Endothelial cell of umbilical vein (primary cell): ENCODE data around the gene ANKRD28. TPM values are rescaled to one million over a fixed set of nuclear protein-coding genes. Genes with fewer than 3 reads are reported as not detected.

Experiments
- BruUV-seq: library from RNA; stranded (reverse); fragments of 400-500 nt; replicated peaks from 2 replicates; lab custom pipeline; 2021; lab: Mats Ljungman, UMichigan
- CTCF ChIA-PET: fragments of 300-600, 350-600 bp; sonication (Branson Sonifier 250); formaldehyde crosslinking; loops from one replicate; lab custom pipeline; 2021; ENCODE audit warnings: antibody characterized with exemption, inconsistent platforms; lab: Charles Lee
- POLR2A ChIA-PET: fragments of 300-600, 350-600 bp; sonication (Branson Sonifier 250); formaldehyde crosslinking; loops from one replicate; lab custom pipeline; 2021; ENCODE audit warnings: antibody characterized with exemption, inconsistent platforms; lab: Charles Lee
- DNase-seq: peaks from one replicate; pipeline ENCODE4 v3.0.0-alpha.2; 2011; ENCODE audit warnings: low read depth, low spot score
- FAIRE-seq: peaks from 2 replicates; lab custom pipeline; 2011; peaks lifted over from hg19 to GRCh38; lab: Jason Lieb, UNC
- H2AFZ ChIP-seq: 2 replicates; pipeline ENCODE4 v1.6.0; 2012; ENCODE audit warnings: low read depth, low read length, control low read depth, inconsistent platforms
- H3K27ac ChIP-seq: 2 replicates; pipeline ENCODE4 v1.5.1; 2011; ENCODE audit warnings: low read depth, mild to moderate bottlenecking, control low read depth, low read length, moderate library complexity; ENCODE audit not compliant: insufficient read depth
- H3K27me3 ChIP-seq, 2 experiments: 2 replicates each; pipeline versions ENCODE4 v1.6.0 to v1.6.1; 2011; ENCODE audit warnings: low read length in 2 of 2, mixed read lengths in 1 of 2; ENCODE audit not compliant: control insufficient read depth in 2 of 2, insufficient read depth in 2 of 2
- H3K36me3 ChIP-seq, 2 experiments: 2 replicates in 1 of 2; 3 replicates in 1 of 2; pipeline ENCODE4 v1.5.1; 2011; ENCODE audit warnings: low read length in 2 of 2, mild to moderate bottlenecking in 1 of 2, moderate library complexity in 1 of 2; ENCODE audit not compliant: control insufficient read depth in 2 of 2, insufficient read depth in 2 of 2; ENCODE audit errors: extremely low read depth in 1 of 2
- H3K4me1 ChIP-seq: 3 replicates; pipeline ENCODE4 v1.5.1; 2011; ENCODE audit warnings: mild to moderate bottlenecking, low read length; ENCODE audit not compliant: control insufficient read depth, insufficient read depth; ENCODE audit errors: extremely low read depth
- H3K4me2 ChIP-seq: 2 replicates; pipeline ENCODE4 v1.6.1; 2011; ENCODE audit warnings: low read length, control low read depth, mixed read lengths; ENCODE audit not compliant: insufficient read depth
- H3K4me3 ChIP-seq, 3 experiments: fragments of 200-600 bp in 1 of 3; sonication (generic), shearing (Covaris generic) in 1 of 3; replicated peaks in 1 of 3; 2 replicates each; pipeline ENCODE4 v1.5.1; 2011 to 2016; ENCODE audit warnings: control low read depth in 3 of 3, low read length in 3 of 3, mild to moderate bottlenecking in 2 of 3, inconsistent platforms in 1 of 3, low read depth in 1 of 3, moderate library complexity in 1 of 3; ENCODE audit not compliant: insufficient read depth in 1 of 3
- H3K79me2 ChIP-seq: 2 replicates; pipeline ENCODE4 v1.6.0; 2012; ENCODE audit warnings: low read length, inconsistent platforms; ENCODE audit not compliant: control insufficient read depth, insufficient read depth
- H3K9ac ChIP-seq: replicated peaks from 2 replicates; pipeline ENCODE3; 2011; ENCODE audit warnings: low read length, control low read depth; ENCODE audit not compliant: insufficient read depth; ENCODE audit errors: extremely low read depth
- H3K9me1 ChIP-seq: replicated peaks from 3 replicates; pipeline ENCODE4 v1.6.0; 2011; ENCODE audit warnings: mild to moderate bottlenecking, low read length; ENCODE audit not compliant: control insufficient read depth, insufficient read depth; ENCODE audit errors: extremely low read depth
- H3K9me3 ChIP-seq: replicated peaks from 2 replicates; pipeline ENCODE4 v1.5.1; 2012; ENCODE audit warnings: low read length, inconsistent platforms; ENCODE audit not compliant: control insufficient read depth, insufficient read depth
- H4K20me1 ChIP-seq: replicated peaks from 2 replicates; pipeline ENCODE3; 2011; ENCODE audit warnings: mild to moderate bottlenecking, low read length; ENCODE audit not compliant: control insufficient read depth, insufficient read depth; ENCODE audit errors: extremely low read depth
- CTCF ChIP-seq, 2 donors: IDR thresholded peaks; 1 replicate in 1 of 2; 2 replicates in 1 of 2; pipeline ENCODE4 v1.5.1; 2011; ENCODE audit warnings: low read length in 2 of 2, mild to moderate bottlenecking in 2 of 2, moderate library complexity in 2 of 2, control low read depth in 1 of 2, inconsistent platforms in 1 of 2, low read depth in 1 of 2; ENCODE audit not compliant: insufficient read depth in 1 of 2; ENCODE audit errors: extremely low read depth in 1 of 2
- FOS ChIP-seq: IDR thresholded peaks from 2 replicates; pipeline ENCODE4 v1.6.1; 2011; ENCODE audit warnings: mild to moderate bottlenecking, low read length, moderate library complexity, borderline replicate concordance; ENCODE audit not compliant: insufficient read depth
- GATA2 ChIP-seq: IDR thresholded peaks from 2 replicates; pipeline ENCODE4 v1.7.0; 2011; ENCODE audit warnings: low read depth, mild to moderate bottlenecking, moderate library complexity, mixed read lengths, low read length; ENCODE audit not compliant: insufficient read length, insufficient read depth
- JUN ChIP-seq: IDR thresholded peaks from 2 replicates; pipeline ENCODE4 v1.6.1; 2011; ENCODE audit warnings: borderline replicate concordance, low read depth; ENCODE audit not compliant: insufficient read length, insufficient read depth
- MAX ChIP-seq: IDR thresholded peaks from 2 replicates; pipeline ENCODE4 v1.6.1; 2011; ENCODE audit not compliant: insufficient read depth, insufficient read length
- MYC ChIP-seq: IDR thresholded peaks from one replicate; pipeline ENCODE4 v1.6.1; 2011; ENCODE audit warnings: mild to moderate bottlenecking, low read depth, low read length
- POLR2A ChIP-seq: IDR thresholded peaks from 2 replicates; pipeline ENCODE4 v1.6.1; 2012; ENCODE audit warnings: low read depth, mild to moderate bottlenecking, control low read depth, low read length
- POLR2AphosphoS5 ChIP-seq: IDR thresholded peaks from 2 replicates; pipeline ENCODE4 v1.6.1; 2012; ENCODE audit warnings: low read depth, mild to moderate bottlenecking, control low read depth, low read length, moderate library complexity; ENCODE audit not compliant: insufficient read depth
- dilution Hi-C: fragments of 300-500 bp; cut with MboI; formaldehyde crosslinking; loops from one replicate; pipeline ENCODE4 v1.15.0; 2019; ENCODE audit warnings: low sequenced_read_pairs; ENCODE audit not compliant: extremely low pct_ligation_motif_present
- intact Hi-C: fragments of 100-400 bp; cut with micrococcal nuclease; formaldehyde crosslinking; loops from one replicate; pipeline ENCODE4 v1.10.0; 2022
- polyA plus RNA-seq, 4 experiments: library from polyadenylated mRNA; depleted of rRNA in 3 of 4; stranded (reverse) in 3 of 4; unstranded in 1 of 4; fragments of >200 nt; gene quantifications; 2 replicates each; pipeline versions ENCODE4 v1.2.1 to v1.2.3, GENCODE V29; 2011 to 2012; ENCODE audit warnings: missing spikeins in 1 of 4
- total RNA-seq: library from RNA; stranded (reverse); gene quantifications from 2 replicates; pipeline ENCODE4 v1.2.3, GENCODE V29; 2021

The ANKRD28 gene
- total and polyA plus RNA-seq, 2 donors (not counting 3 experiments of a cell fraction or from before 2014, with no cell fraction given) = 36.7 to 97.3 TPM

GRCh38 chr3:15636028-15636709 is 161.6 kb downstream of the ANKRD28 start:
- peak; percentile 97 for FAIRE-seq
- TF ChIP-seq JUN (peak; percentile 88), GATA2 (peak; percentile 92), MYC (no peak), MAX (no peak), POLR2AphosphoS5 (peak; percentile 82), CTCF (IDR thresholded peaks at IDR 0.05; ENCODE audit: extremely low read depth in 1 of 2, insufficient read depth in 1 of 2, low read depth in 1 of 2, low read length in 2 of 2) (peak in 1 of 2 donors; percentile 5), POLR2A (peak; percentile 87), FOS (peak; percentile 92)

More at GRCh38 chr3:15636028-15636709, 161.6 kb downstream of the ANKRD28 start:
- intact Hi-C loops (loop anchor here (1.0 to 10.0 kb wide), 7 partner anchors 11 to 846 kb away; partner anchors contain the start of gene ANKRD28), dilution Hi-C loops (loop anchor here (25.0 kb wide), 1 partner anchor 426 kb away; no protein-coding TSS in a partner anchor)
- Histone ChIP-seq H3K79me2 (no peaks in the 10 kb centered on the region), H3K36me3 (no peaks in the 10 kb centered on the region), H3K27ac (peak overlapping the region; percentile 93), H4K20me1 (no peaks in the 10 kb centered on the region), H3K9me3 (no peaks in the 10 kb centered on the region), H3K27me3 (no peaks in the 10 kb centered on the region), H3K9ac (peak overlapping the region; percentile 77), H3K4me3 (no peak overlapping the region), H3K4me2 (peak overlapping the region; percentile 21), H2AFZ (no peak overlapping the region), H3K9me1 (no peaks in the 10 kb centered on the region), H3K4me1 (peaks cover 73% of the 10 kb centered on the region)
- ChIA-PET POLR2A (interaction anchor here (0.6 to 3.8 kb wide), 5 partner anchors 10 to 424 kb away, joined by 3 to 21 read pairs (median 3); partner anchors contain the start of gene ANKRD28), CTCF (interaction anchor here (0.9 to 4.7 kb wide), 3 partner anchors 10 to 161 kb away, joined by 3 to 44 read pairs (median 3); partner anchors contain the start of gene ANKRD28)
- BruUV-seq = no TSS peak
- peak; percentile 96 for DNase-seq
